Kidney (tissue), 22 donors: ENCODE results near the gene MED13. TPM values are rescaled to one million over a fixed set of nuclear protein-coding genes. Genes with fewer than 3 reads are reported as not detected.

ENCODE experiments used
- DNase-seq, 5 donors: peaks; one replicate each; pipeline ENCODE4 v3.0.0-alpha.2; 2013 to 2020
- FAIRE-seq: peaks from 2 replicates; lab custom pipeline; 2012; peaks lifted over from hg19 to GRCh38; lab: Jason Lieb, UNC
- H3K27ac ChIP-seq, 2 donors: one replicate each; pipeline ENCODE4 v1.7.0; 2013; ENCODE audit warnings: low read depth in 2 of 2, low read length in 2 of 2, inconsistent platforms in 1 of 2
- H3K27me3 ChIP-seq: one replicate; pipeline ENCODE4 v1.7.1; 2013; ENCODE audit warnings: low read length, inconsistent platforms; ENCODE audit not compliant: control insufficient read depth, insufficient read depth
- H3K36me3 ChIP-seq, 3 donors: one replicate each; pipeline versions ENCODE4 v1.7.0 to v1.7.1; 2013; ENCODE audit warnings: low read length in 3 of 3, control low read depth in 1 of 3, inconsistent platforms in 1 of 3; ENCODE audit not compliant: insufficient read depth in 3 of 3, control insufficient read depth in 2 of 3
- H3K4me1 ChIP-seq, 3 donors: one replicate each; pipeline versions ENCODE4 v1.7.0 to v1.7.1; 2013; ENCODE audit warnings: low read length in 3 of 3, inconsistent platforms in 1 of 3, low read depth in 1 of 3; ENCODE audit not compliant: control insufficient read depth in 2 of 3, insufficient read depth in 2 of 3
- H3K4me3 ChIP-seq, 3 donors: one replicate each; pipeline versions ENCODE4 v1.7.0 to v1.8.1; 2013; ENCODE audit warnings: low read length in 3 of 3, control low read depth in 1 of 3, inconsistent platforms in 1 of 3
- H3K9ac ChIP-seq, 3 donors: one replicate each; pipeline versions ENCODE4 v1.7.0 to v1.7.1; 2013; ENCODE audit warnings: low read length in 3 of 3, control low read depth in 1 of 3, inconsistent platforms in 1 of 3
- H3K9me3 ChIP-seq, 3 donors: one replicate each; pipeline versions ENCODE4 v1.7.0 to v1.7.1; 2013; ENCODE audit warnings: low read length in 3 of 3, control low read depth in 1 of 3, inconsistent platforms in 1 of 3; ENCODE audit not compliant: control insufficient read depth in 2 of 3, insufficient read depth in 1 of 3
- intact Hi-C: fragments of 100-400 bp; cut with DNase I; formaldehyde crosslinking; loops from one replicate; pipeline ENCODE4 v1.11.1; 2022
- long read RNA-seq, 10 donors: library from polyadenylated mRNA in 1 of 10; unstranded in 1 of 10; transcript quantifications; one replicate each; pipeline ENCODE4 v2.0.0 and lab custom pipeline, GENCODE V29; 2021 to 2026
- polyA plus RNA-seq: library from polyadenylated mRNA; stranded (reverse); fragments of 350-450 nt; fragmentation: Illumina TruSeq; extraction: RNeasy Lipid Tissue Mini Kit (QIAGEN cat#74804); gene quantifications from one replicate; pipeline ENCODE4 v1.2.3, GENCODE V29; 2014; ENCODE audit warnings: low read depth, low replicate concordance; ENCODE audit not compliant: insufficient read depth
- total RNA-seq: library from RNA; stranded (reverse); fragmentation: NEBNext Ultra II Directional; extraction: Animal tissue kit (Norgen Biotek cat#: 25700); gene quantifications from one replicate; pipeline ENCODE4 v1.2.1, GENCODE V29; 2021
- TF ChIP-seq, protein P1 (sequence below): IDR thresholded peaks from 3 replicates; pipeline ENCODE4 v1.5.1; 2012; ENCODE audit warnings: mild to moderate bottlenecking, moderate library complexity, borderline replicate concordance; ENCODE audit not compliant: insufficient read depth; ENCODE audit errors: extremely low read depth
- donor health status: control.
- donor health status: control.
- donor health status: control.
- donor health status: control.
- donor health status: control.
- donor health status: DM: yes; HTN: yes; CAD: no.
- donor health status: Normal renal cell carcinoma (clear cell type).

MED13 gene, protein sequence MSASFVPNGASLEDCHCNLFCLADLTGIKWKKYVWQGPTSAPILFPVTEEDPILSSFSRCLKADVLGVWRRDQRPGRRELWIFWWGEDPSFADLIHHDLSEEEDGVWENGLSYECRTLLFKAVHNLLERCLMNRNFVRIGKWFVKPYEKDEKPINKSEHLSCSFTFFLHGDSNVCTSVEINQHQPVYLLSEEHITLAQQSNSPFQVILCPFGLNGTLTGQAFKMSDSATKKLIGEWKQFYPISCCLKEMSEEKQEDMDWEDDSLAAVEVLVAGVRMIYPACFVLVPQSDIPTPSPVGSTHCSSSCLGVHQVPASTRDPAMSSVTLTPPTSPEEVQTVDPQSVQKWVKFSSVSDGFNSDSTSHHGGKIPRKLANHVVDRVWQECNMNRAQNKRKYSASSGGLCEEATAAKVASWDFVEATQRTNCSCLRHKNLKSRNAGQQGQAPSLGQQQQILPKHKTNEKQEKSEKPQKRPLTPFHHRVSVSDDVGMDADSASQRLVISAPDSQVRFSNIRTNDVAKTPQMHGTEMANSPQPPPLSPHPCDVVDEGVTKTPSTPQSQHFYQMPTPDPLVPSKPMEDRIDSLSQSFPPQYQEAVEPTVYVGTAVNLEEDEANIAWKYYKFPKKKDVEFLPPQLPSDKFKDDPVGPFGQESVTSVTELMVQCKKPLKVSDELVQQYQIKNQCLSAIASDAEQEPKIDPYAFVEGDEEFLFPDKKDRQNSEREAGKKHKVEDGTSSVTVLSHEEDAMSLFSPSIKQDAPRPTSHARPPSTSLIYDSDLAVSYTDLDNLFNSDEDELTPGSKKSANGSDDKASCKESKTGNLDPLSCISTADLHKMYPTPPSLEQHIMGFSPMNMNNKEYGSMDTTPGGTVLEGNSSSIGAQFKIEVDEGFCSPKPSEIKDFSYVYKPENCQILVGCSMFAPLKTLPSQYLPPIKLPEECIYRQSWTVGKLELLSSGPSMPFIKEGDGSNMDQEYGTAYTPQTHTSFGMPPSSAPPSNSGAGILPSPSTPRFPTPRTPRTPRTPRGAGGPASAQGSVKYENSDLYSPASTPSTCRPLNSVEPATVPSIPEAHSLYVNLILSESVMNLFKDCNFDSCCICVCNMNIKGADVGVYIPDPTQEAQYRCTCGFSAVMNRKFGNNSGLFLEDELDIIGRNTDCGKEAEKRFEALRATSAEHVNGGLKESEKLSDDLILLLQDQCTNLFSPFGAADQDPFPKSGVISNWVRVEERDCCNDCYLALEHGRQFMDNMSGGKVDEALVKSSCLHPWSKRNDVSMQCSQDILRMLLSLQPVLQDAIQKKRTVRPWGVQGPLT (N-terminal part only)
- total RNA-seq (73.6 TPM), polyA plus RNA-seq (6.4 TPM)
- long read RNA-seq, donor 1 = 0 reads
- long read RNA-seq, donor 2, full-length matches to known transcripts = 2 of 2 reads
- long read RNA-seq, donor 2, partial matches to known transcripts = 0 of 2 reads
- long read RNA-seq, donor 2, other reads (novel, unspliced or antisense) = 0 of 2 reads
- long read RNA-seq, donor 3 = 0 reads
- long read RNA-seq, donor 4, partial matches to known transcripts = 0 of 1 reads
- long read RNA-seq, donor 4, other reads (novel, unspliced or antisense) = 0 of 1 reads
- long read RNA-seq, donor 5 = 0 reads
- long read RNA-seq, donor 6 = 0 reads
- long read RNA-seq, donor 7, partial matches to known transcripts = 5 of 12 reads
- long read RNA-seq, donor 7, other reads (novel, unspliced or antisense) = 7 of 12 reads
- long read RNA-seq, donor 8 = 0 reads
- long read RNA-seq, donor 9, partial matches to known transcripts = 0 of 1 reads
- long read RNA-seq, donor 9, other reads (novel, unspliced or antisense) = 0 of 1 reads
- long read RNA-seq, donor 10, partial matches to known transcripts = 5 of 5 reads
- long read RNA-seq, donor 10, other reads (novel, unspliced or antisense) = 0 of 5 reads

DNA sequence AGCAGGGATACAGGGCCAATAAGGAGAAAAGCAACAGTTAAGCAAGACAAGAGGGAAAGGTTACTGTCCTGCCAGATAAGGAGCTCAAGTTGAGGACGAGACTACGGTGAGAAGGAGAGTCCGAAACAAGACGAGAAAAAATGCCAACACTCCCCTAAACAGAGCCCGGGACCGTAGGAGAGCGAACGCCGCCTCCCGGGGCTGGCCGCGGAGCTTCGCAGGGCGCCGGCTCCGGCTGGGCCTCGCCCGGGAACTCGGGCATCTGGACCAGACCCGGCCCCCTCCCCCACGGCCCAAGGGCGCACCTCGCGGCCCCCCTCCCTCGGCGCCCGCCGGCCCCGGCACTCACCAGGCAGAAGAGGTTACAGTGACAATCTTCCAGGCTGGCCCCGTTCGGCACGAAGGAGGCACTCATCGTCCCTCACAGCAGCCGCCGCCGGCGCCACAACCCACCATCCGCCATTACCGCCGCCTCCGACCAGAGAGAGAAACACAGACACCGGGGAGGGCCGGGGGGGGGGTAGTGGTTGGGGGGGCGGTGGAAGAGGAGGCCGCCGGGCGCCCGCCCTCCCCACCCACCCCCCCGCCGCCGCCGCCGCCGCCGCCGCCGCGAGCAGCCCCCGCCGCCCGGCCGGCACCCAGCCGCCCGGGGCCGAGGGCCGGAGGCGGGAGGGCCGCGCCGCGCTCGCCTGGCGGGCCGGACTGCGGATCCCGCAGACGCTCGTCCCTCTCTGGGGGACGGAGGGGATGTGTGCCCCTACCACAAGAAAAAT is at the start of gene MED13:
Gene MED13, minus strand, starts transcription at position 488 of the 773 bp plus-strand sequence. Its CDS starts 73 bp downstream, at position 415.
- Histone ChIP-seq H3K36me3 (no peaks in the 10 kb centered on the region), H3K9ac (peak within 1 kb of the TSS; percentile 89 to 97 (median 96)), H3K4me1 (peaks cover 0 to 9% (median 4%) of the 10 kb centered on the region in 3 donors), H3K9me3 (no peaks in the 10 kb centered on the region), H3K27me3 (no peaks in the 10 kb centered on the region), H3K4me3 (peak within 1 kb of the TSS; percentile 95 to 99 (median 95)), H3K27ac (peak within 1 kb of the TSS; percentile 96 to 98)
- TF ChIP-seq, protein P1, sequence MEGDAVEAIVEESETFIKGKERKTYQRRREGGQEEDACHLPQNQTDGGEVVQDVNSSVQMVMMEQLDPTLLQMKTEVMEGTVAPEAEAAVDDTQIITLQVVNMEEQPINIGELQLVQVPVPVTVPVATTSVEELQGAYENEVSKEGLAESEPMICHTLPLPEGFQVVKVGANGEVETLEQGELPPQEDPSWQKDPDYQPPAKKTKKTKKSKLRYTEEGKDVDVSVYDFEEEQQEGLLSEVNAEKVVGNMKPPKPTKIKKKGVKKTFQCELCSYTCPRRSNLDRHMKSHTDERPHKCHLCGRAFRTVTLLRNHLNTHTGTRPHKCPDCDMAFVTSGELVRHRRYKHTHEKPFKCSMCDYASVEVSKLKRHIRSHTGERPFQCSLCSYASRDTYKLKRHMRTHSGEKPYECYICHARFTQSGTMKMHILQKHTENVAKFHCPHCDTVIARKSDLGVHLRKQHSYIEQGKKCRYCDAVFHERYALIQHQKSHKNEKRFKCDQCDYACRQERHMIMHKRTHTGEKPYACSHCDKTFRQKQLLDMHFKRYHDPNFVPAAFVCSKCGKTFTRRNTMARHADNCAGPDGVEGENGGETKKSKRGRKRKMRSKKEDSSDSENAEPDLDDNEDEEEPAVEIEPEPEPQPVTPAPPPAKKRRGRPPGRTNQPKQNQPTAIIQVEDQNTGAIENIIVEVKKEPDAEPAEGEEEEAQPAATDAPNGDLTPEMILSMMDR = no peak
- DNase-seq = peak; percentile 51 to 89 (median 70)
- FAIRE-seq = no peak
- intact Hi-C loops = no loop called here

DNA sequence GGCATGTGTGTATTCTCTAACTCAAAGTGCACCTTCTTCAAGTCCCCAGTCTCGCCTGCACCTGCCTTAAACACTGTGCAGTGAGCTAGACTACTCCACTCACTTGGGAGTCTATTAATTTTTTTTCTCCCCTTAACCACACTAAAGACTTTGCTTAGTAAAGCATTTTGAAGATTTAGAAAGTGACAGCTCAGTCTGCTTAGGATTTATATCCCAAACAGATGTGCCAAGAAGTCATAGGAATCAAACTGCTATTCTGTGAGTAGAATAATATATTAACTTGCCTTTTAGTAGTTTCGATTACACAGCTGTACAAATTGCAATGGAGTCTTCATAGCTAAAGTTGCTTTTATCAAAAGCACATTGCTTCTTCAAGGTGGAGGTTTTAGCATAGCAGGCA is 47.2 kb upstream of the MED13 start:
- Histone ChIP-seq H3K4me3 (no peak overlapping the region), H3K9me3 (no peaks in the 10 kb centered on the region), H3K4me1 (no peaks in the 10 kb centered on the region), H3K9ac (no peak overlapping the region), H3K27me3 (no peaks in the 10 kb centered on the region), H3K27ac (no peak overlapping the region), H3K36me3 (no peaks in the 10 kb centered on the region)
- TF ChIP-seq, protein P1 = no peak
- FAIRE-seq (no peak), DNase-seq (peak in 1 of 5 donors; percentile 9)
- intact Hi-C loops = no loop called here
